Astrocyte (in vitro differentiated cells and primary cell): ENCODE results near the gene ARL8B. TPM values are rescaled to one million over a fixed set of nuclear protein-coding genes. Genes with fewer than 3 reads are reported as not detected.

Experiments used
- DNase-seq: peaks from one replicate; pipeline ENCODE4 v3.0.0-alpha.2; 2010; ENCODE audit warnings: low read depth
- FAIRE-seq: peaks from 2 replicates; lab custom pipeline; 2011; peaks lifted over from hg19 to GRCh38; lab: Jason Lieb, UNC
- H2AFZ ChIP-seq: 2 replicates; pipeline ENCODE4 v1.6.0; 2012; ENCODE audit warnings: low read depth, low read length, inconsistent platforms
- H3K27ac ChIP-seq: 2 replicates; pipeline ENCODE4 v1.5.1; 2011; ENCODE audit warnings: low read depth, low read length, inconsistent platforms
- H3K27me3 ChIP-seq: 2 replicates; pipeline ENCODE4 v1.6.0; 2011; ENCODE audit warnings: low read length, inconsistent platforms; ENCODE audit not compliant: insufficient read depth
- H3K36me3 ChIP-seq: 2 replicates; pipeline ENCODE4 v1.5.1; 2011; ENCODE audit warnings: low read length, inconsistent platforms; ENCODE audit not compliant: insufficient read depth
- H3K4me1 ChIP-seq: 2 replicates; pipeline ENCODE4 v1.5.1; 2011; ENCODE audit warnings: low read length, inconsistent platforms; ENCODE audit not compliant: insufficient read depth
- H3K4me2 ChIP-seq: 2 replicates; pipeline ENCODE4 v1.6.0; 2012; ENCODE audit warnings: low read length, inconsistent platforms
- H3K4me3 ChIP-seq: 2 replicates; pipeline ENCODE4 v1.5.1; 2011; ENCODE audit warnings: low read depth, mild to moderate bottlenecking, low read length, inconsistent platforms; ENCODE audit not compliant: insufficient read depth
- H3K79me2 ChIP-seq: 2 replicates; pipeline ENCODE4 v1.6.0; 2012; ENCODE audit warnings: mild to moderate bottlenecking, low read length, inconsistent platforms; ENCODE audit not compliant: insufficient read depth
- H3K9ac ChIP-seq: 2 replicates; pipeline ENCODE4 v1.6.0; 2012; ENCODE audit warnings: mild to moderate bottlenecking, low read length, inconsistent platforms
- H3K9me3 ChIP-seq: 2 replicates; pipeline ENCODE4 v1.5.1; 2012; ENCODE audit warnings: low read depth, mild to moderate bottlenecking, low read length, inconsistent platforms; ENCODE audit not compliant: insufficient read depth
- H4K20me1 ChIP-seq: 2 replicates; pipeline ENCODE4 v1.6.0; 2012; ENCODE audit warnings: low read length, inconsistent platforms; ENCODE audit not compliant: insufficient read depth
- H3K27ac Mint-ChIP-seq: one replicate; pipeline ENCODE4 v1.8.0; 2021; ENCODE audit warnings: mild to moderate bottlenecking, mixed read lengths; ENCODE audit not compliant: unreplicated experiment
- H3K27me3 Mint-ChIP-seq: one replicate; pipeline ENCODE4 v1.8.0; 2021; ENCODE audit warnings: low read depth, mixed read lengths; ENCODE audit not compliant: unreplicated experiment
- H3K36me3 Mint-ChIP-seq: one replicate; pipeline ENCODE4 v1.8.0; 2021; ENCODE audit warnings: low read depth, mixed read lengths; ENCODE audit not compliant: unreplicated experiment
- H3K4me1 Mint-ChIP-seq: one replicate; pipeline ENCODE4 v1.8.0; 2021; ENCODE audit warnings: low read depth, mixed read lengths; ENCODE audit not compliant: unreplicated experiment
- H3K4me3 Mint-ChIP-seq: one replicate; pipeline ENCODE4 v1.8.0; 2021; ENCODE audit warnings: mild to moderate bottlenecking, moderate library complexity, mixed read lengths; ENCODE audit not compliant: unreplicated experiment
- H3K9me3 Mint-ChIP-seq: one replicate; pipeline ENCODE4 v1.8.0; 2021; ENCODE audit warnings: mild to moderate bottlenecking, mixed read lengths; ENCODE audit not compliant: unreplicated experiment
- EZH2 ChIP-seq: IDR thresholded peaks from 2 replicates; pipeline ENCODE4 v1.6.1; 2012; ENCODE audit warnings: mild to moderate bottlenecking, low read length, inconsistent platforms; ENCODE audit not compliant: insufficient read depth
- total RNA-seq: library from RNA; stranded (reverse); gene quantifications from 2 replicates; pipeline ENCODE4 v1.2.1, GENCODE V29; 2021
- TF ChIP-seq, protein P1 (sequence below): IDR thresholded peaks from 2 replicates; pipeline ENCODE4 v1.5.1; 2011; ENCODE audit warnings: low read depth, mild to moderate bottlenecking, inconsistent platforms, low read length, moderate library complexity; ENCODE audit not compliant: insufficient read depth

ARL8B gene
- total RNA-seq, 1 donor from 2014 or later = 64.1 TPM

DNA sequence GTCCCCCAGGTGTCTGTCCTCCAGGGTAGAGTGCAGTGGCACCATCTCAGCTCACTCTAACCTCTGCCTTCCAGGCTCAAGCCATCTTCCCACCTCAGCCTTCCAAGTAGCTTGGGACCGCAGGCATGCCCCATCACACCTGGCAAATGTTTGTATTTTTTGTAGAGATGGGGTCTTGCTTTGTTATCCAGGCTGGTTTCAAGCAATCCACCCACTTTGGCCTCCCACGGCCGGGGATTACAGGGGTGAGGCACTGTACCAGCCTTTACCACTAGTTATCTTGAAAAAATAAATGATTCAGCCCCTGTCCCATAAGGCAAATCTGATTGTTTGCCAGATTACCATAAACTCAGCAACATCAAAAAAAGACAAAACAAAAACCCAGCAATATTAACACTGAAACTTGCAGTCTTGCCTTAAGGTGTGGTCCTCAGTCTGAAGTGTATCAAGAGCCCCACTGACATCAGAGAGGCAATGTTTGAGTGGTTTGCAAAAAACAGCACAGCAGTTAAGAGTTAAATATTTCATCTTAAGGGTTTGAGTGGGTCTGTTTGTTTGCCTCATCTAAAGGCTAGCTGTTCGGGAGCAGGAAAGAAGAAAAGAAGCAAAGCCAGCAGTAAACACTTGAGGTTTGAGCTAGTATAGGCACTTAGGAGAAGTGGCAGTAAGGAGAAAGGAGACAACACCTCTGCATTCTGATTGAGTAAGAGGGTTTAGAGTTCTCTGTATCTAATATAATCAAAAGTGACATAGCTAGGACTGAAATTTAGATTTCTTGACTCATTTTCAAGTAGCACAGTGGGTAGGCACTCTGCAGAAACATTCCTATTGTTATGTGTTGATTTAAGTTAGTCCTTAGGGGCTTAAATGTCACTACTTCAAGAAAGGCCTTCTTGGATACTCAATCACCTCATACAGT, 39.1 kb downstream of the ARL8B start:
- peak overlapping the region; percentile 46 for H3K9ac ChIP-seq
- no peaks in the 10 kb centered on the region for H3K9me3 Mint-ChIP-seq
- H3K27me3 ChIP-seq = no peaks in the 10 kb centered on the region
- H3K27me3 Mint-ChIP-seq = no peaks in the 10 kb centered on the region
- H3K79me2 ChIP-seq = peaks cover 79% of the 10 kb centered on the region
- no peak overlapping the region for H2AFZ ChIP-seq
- TF ChIP-seq, protein P1, sequence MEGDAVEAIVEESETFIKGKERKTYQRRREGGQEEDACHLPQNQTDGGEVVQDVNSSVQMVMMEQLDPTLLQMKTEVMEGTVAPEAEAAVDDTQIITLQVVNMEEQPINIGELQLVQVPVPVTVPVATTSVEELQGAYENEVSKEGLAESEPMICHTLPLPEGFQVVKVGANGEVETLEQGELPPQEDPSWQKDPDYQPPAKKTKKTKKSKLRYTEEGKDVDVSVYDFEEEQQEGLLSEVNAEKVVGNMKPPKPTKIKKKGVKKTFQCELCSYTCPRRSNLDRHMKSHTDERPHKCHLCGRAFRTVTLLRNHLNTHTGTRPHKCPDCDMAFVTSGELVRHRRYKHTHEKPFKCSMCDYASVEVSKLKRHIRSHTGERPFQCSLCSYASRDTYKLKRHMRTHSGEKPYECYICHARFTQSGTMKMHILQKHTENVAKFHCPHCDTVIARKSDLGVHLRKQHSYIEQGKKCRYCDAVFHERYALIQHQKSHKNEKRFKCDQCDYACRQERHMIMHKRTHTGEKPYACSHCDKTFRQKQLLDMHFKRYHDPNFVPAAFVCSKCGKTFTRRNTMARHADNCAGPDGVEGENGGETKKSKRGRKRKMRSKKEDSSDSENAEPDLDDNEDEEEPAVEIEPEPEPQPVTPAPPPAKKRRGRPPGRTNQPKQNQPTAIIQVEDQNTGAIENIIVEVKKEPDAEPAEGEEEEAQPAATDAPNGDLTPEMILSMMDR = no peak
- no peak for TF ChIP-seq EZH2
- peak overlapping the region; percentile 4 for H3K4me3 ChIP-seq
- DNase-seq = peak; percentile 22
- peak overlapping the region; percentile 86 for H3K27ac Mint-ChIP-seq
- peaks cover 77% of the 10 kb centered on the region for H4K20me1 ChIP-seq
- H3K4me1 ChIP-seq = peaks cover 21% of the 10 kb centered on the region
- H3K9me3 ChIP-seq = no peaks in the 10 kb centered on the region
- peaks cover 2% of the 10 kb centered on the region for H3K36me3 Mint-ChIP-seq
- H3K4me2 ChIP-seq = peak overlapping the region; percentile 68
- H3K4me1 Mint-ChIP-seq = peaks cover 46% of the 10 kb centered on the region
- peak overlapping the region; percentile 17 for H3K4me3 Mint-ChIP-seq
- no peak for FAIRE-seq
- H3K27ac ChIP-seq = peak overlapping the region; percentile 43
- H3K36me3 ChIP-seq = no peaks in the 10 kb centered on the region

DNA sequence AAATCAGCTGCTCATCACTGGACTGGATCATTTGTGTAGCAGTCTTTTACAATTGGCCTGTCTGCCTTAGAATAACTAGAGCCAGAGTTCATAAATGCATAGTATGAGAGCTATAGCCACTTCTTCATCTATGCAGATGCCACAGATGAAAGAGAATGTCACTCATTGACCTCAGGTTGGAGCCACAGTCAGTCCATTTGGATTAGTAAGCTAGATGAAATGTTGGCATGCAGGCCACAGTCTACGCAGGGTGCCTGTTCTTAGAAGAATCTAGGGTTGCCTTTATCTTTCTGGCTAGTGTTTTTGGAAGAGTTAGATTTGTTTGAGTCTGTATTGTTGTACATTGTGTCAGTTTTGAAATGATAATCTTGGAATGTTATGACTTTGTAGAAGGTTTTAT, 40.0 kb downstream of the ARL8B start:
- Mint-ChIP-seq H3K9me3 (no peaks in the 10 kb centered on the region), H3K27ac (peak overlapping the region; percentile 86), H3K27me3 (no peaks in the 10 kb centered on the region), H3K4me3 (no peak overlapping the region), H3K36me3 (no peaks in the 10 kb centered on the region), H3K4me1 (peaks cover 47% of the 10 kb centered on the region)
- peak overlapping the region; percentile 68 for H3K4me2 ChIP-seq
- DNase-seq (peak; percentile 93), FAIRE-seq (peak; percentile 96)
- no peaks in the 10 kb centered on the region for H3K9me3 ChIP-seq
- H2AFZ ChIP-seq = no peak overlapping the region
- peak overlapping the region; percentile 46 for H3K9ac ChIP-seq
- no peaks in the 10 kb centered on the region for H3K27me3 ChIP-seq
- H3K79me2 ChIP-seq = peaks cover 79% of the 10 kb centered on the region
- H3K4me3 ChIP-seq = no peak overlapping the region
- peaks cover 77% of the 10 kb centered on the region for H4K20me1 ChIP-seq
- TF ChIP-seq, protein P1 = no peak
- TF ChIP-seq EZH2 = no peak
- peaks cover 21% of the 10 kb centered on the region for H3K4me1 ChIP-seq
- H3K27ac ChIP-seq = peak overlapping the region; percentile 43
- no peaks in the 10 kb centered on the region for H3K36me3 ChIP-seq

DNA sequence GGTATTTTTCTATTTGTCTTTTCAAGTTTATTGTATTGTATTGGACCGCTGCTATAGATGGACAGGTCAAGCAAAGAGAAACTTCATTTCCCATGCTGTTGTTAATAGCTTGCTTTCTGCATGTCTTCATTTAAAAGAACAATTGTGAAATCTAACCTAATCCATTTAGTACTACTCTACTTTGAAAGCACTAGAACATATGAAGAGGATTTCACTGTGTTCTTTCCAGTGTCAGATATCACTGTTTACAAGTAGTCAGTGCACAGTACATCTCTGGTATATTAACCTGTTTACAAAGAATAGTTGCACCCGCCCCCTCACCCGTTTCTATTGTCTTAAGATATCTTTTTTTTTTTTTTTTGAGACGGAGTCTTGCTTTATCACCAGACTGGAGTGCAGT, 43.6 kb downstream of the ARL8B start:
- no peaks in the 10 kb centered on the region for H3K9me3 ChIP-seq
- H3K36me3 Mint-ChIP-seq = no peaks in the 10 kb centered on the region
- no peaks in the 10 kb centered on the region for H3K27me3 ChIP-seq
- DNase-seq (no peak), FAIRE-seq (no peak)
- peaks cover 87% of the 10 kb centered on the region for H3K79me2 ChIP-seq
- no peak overlapping the region for H2AFZ ChIP-seq
- no peak overlapping the region for H3K27ac ChIP-seq
- H3K4me3 Mint-ChIP-seq = no peak overlapping the region
- H3K4me3 ChIP-seq = no peak overlapping the region
- H3K9ac ChIP-seq = no peak overlapping the region
- peaks cover 20% of the 10 kb centered on the region for H3K4me1 ChIP-seq
- TF ChIP-seq, protein P1 = no peak
- TF ChIP-seq EZH2 = no peak
- H3K4me1 Mint-ChIP-seq = peaks cover 39% of the 10 kb centered on the region
- no peaks in the 10 kb centered on the region for H3K9me3 Mint-ChIP-seq
- H3K27me3 Mint-ChIP-seq = no peaks in the 10 kb centered on the region
- no peak overlapping the region for H3K4me2 ChIP-seq
- H4K20me1 ChIP-seq = peaks cover 82% of the 10 kb centered on the region
- H3K27ac Mint-ChIP-seq = no peak overlapping the region
- H3K36me3 ChIP-seq = no peaks in the 10 kb centered on the region
